HepG2 (cell line): Measurements from ENCODE around the gene MCTS1. TPM values are rescaled to one million over a fixed set of nuclear protein-coding genes. Genes with fewer than 3 reads are reported as not detected.

Experiments
- FOXA1 ChIP-seq, 2 experiments: fragments of 450-650 bp in 1 of 2; sonication (generic) in 1 of 2; formaldehyde crosslinking in 1 of 2; IDR thresholded peaks; 2 replicates each; pipeline versions ENCODE4 v1.4.0 to v1.6.1; 2016 to 2020; ENCODE audit warnings: missing genetic modification reagents in 1 of 2
- GABPA ChIP-seq, 2 experiments: IDR thresholded peaks; 2 replicates each; pipeline ENCODE4 v1.6.1; 2011 to 2016; ENCODE audit warnings: low read depth in 2 of 2, low read length in 1 of 2, missing biosample characterization in 1 of 2, missing genetic modification characterization in 1 of 2
- GZF1 ChIP-seq: sonication (generic); formaldehyde crosslinking; IDR thresholded peaks from 2 replicates; pipeline ENCODE4 v1.5.1; 2020; ENCODE audit warnings: mild to moderate bottlenecking, missing genetic modification reagents
- MAFG ChIP-seq: sonication (generic); formaldehyde crosslinking; IDR thresholded peaks from 2 replicates; pipeline ENCODE4 v1.5.1; 2020; ENCODE audit warnings: mild to moderate bottlenecking, missing genetic modification reagents
- MEIS1 ChIP-seq: sonication (generic); formaldehyde crosslinking; IDR thresholded peaks from 2 replicates; pipeline ENCODE4 v1.9.0; 2021; ENCODE audit warnings: mild to moderate bottlenecking, missing genetic modification reagents, moderate library complexity, borderline replicate concordance
- MXD4 ChIP-seq: IDR thresholded peaks from 2 replicates; pipeline ENCODE4 v1.6.1; 2016; ENCODE audit warnings: mild to moderate bottlenecking, missing biosample characterization, missing genetic modification reagents
- NCOA1 ChIP-seq: sonication (generic); formaldehyde crosslinking; IDR thresholded peaks from 2 replicates; pipeline ENCODE4 v1.9.0; 2021; ENCODE audit warnings: missing genetic modification reagents
- SP4 ChIP-seq: sonication (generic); formaldehyde crosslinking; IDR thresholded peaks from 2 replicates; pipeline ENCODE4 v1.8.1; 2023; ENCODE audit warnings: mild to moderate bottlenecking, missing genetic modification reagents
- ZNF446 ChIP-seq: sonication (generic); formaldehyde crosslinking; IDR thresholded peaks from 2 replicates; pipeline ENCODE4 v1.5.0; 2020; ENCODE audit warnings: mild to moderate bottlenecking, missing genetic modification reagents
- ZNF577 ChIP-seq: sonication (generic); formaldehyde crosslinking; IDR thresholded peaks from 2 replicates; pipeline ENCODE4 v1.4.0; 2020; ENCODE audit warnings: mild to moderate bottlenecking, low read depth, missing genetic modification reagents, borderline replicate concordance
- ZNF724P ChIP-seq: sonication (generic); formaldehyde crosslinking; IDR thresholded peaks from 2 replicates; pipeline ENCODE4 v1.8.0; 2022; ENCODE audit warnings: missing genetic modification reagents, borderline replicate concordance
- ZNF891 ChIP-seq: sonication (generic); formaldehyde crosslinking; IDR thresholded peaks from 2 replicates; pipeline ENCODE4 v1.5.0; 2020; ENCODE audit warnings: mild to moderate bottlenecking, missing genetic modification reagents
- ZSCAN25 ChIP-seq: sonication (generic); formaldehyde crosslinking; IDR thresholded peaks from 2 replicates; pipeline ENCODE4 v1.8.0; 2022; ENCODE audit warnings: mild to moderate bottlenecking, missing genetic modification reagents
- polyA plus RNA-seq, 8 experiments: library from polyadenylated mRNA; depleted of rRNA in 3 of 8; stranded (reverse) in 7 of 8; unstranded in 1 of 8; fragments of >200 nt; fragmentation: Illumina TruSeq in 4 of 8; extraction: Trizol in 4 of 8; gene quantifications; 2 replicates each; pipeline versions ENCODE4 v1.2.1 to v1.2.3, GENCODE V29; 2011 to 2016; ENCODE audit warnings: low read depth in 4 of 8, missing spikeins in 1 of 8, mixed read lengths in 1 of 8; ENCODE audit not compliant: insufficient read depth in 1 of 8
- total RNA-seq, 5 experiments: library from RNA; depleted of rRNA; stranded (reverse); fragments of >200 nt; fragmentation: Illumina TruSeq; extraction: Trizol; gene quantifications; 2 replicates each; pipeline ENCODE4 v1.2.3, GENCODE V29; 2016; ENCODE audit warnings: low read depth in 1 of 5
- TF ChIP-seq, protein P1 (sequence below): IDR thresholded peaks from 2 replicates; pipeline ENCODE4 v1.6.1; 2016; ENCODE audit warnings: low read depth
- TF ChIP-seq, protein P2 (sequence below): sonication (generic); formaldehyde crosslinking; IDR thresholded peaks from 2 replicates; pipeline ENCODE4 v1.4.0; 2020; ENCODE audit warnings: missing genetic modification reagents, borderline replicate concordance
- TF ChIP-seq, protein P3 (sequence below): sonication (generic); formaldehyde crosslinking; IDR thresholded peaks from 2 replicates; pipeline ENCODE4 v1.5.0; 2020; ENCODE audit warnings: missing genetic modification reagents, mild to moderate bottlenecking, borderline replicate concordance
- TF ChIP-seq, protein P4 (sequence below): sonication (generic); formaldehyde crosslinking; IDR thresholded peaks from 2 replicates; pipeline ENCODE4 v1.4.0; 2020; ENCODE audit warnings: missing genetic modification reagents, borderline replicate concordance
- TF ChIP-seq, protein P5 (sequence below): sonication (generic); formaldehyde crosslinking; IDR thresholded peaks from 2 replicates; pipeline ENCODE4 v1.4.0; 2020; ENCODE audit warnings: missing genetic modification reagents
- TF ChIP-seq, protein P6 (sequence below): IDR thresholded peaks from 2 replicates; pipeline ENCODE4 v1.6.1; 2016; ENCODE audit warnings: low read depth, borderline replicate concordance

The MCTS1 gene
- total and polyA plus RNA-seq, 2 of the 13 experiments (the other 11 are each of a cell fraction or from before 2014, with no cell fraction given) = 30.1 to 59.0 TPM

DNA sequence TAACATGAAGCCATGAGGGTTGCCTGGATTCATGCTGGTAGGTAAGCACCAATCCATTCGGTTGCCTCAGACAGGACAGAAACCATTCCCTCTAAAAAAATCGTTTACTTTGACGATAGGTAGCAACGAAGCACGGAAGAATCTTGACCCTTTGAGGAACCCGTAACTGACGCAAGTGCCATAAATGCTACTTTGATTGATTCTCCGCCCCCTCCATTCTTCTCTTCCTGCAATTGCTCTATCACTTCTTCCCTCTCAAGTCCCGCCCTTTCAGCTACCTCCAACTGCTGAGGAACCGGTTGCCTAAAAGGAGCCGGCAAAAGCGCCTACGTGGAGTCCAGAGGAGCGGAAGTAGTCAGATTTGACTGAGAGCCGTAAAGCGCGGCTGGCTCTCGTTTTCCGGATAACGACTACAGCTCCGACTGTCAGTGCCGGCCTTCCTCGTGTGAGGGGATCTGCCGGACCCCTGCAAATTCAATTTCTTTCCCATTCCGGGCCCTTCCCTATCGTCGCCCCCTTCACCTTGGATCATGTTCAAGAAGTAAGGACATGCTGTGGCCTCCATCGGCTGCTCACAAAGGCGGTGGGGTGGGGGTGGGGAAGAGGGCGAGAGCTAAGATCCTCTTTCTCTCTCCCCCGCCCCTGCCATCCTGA lies at the start of gene MCTS1 (continued):
- TF ChIP-seq, protein P1, sequence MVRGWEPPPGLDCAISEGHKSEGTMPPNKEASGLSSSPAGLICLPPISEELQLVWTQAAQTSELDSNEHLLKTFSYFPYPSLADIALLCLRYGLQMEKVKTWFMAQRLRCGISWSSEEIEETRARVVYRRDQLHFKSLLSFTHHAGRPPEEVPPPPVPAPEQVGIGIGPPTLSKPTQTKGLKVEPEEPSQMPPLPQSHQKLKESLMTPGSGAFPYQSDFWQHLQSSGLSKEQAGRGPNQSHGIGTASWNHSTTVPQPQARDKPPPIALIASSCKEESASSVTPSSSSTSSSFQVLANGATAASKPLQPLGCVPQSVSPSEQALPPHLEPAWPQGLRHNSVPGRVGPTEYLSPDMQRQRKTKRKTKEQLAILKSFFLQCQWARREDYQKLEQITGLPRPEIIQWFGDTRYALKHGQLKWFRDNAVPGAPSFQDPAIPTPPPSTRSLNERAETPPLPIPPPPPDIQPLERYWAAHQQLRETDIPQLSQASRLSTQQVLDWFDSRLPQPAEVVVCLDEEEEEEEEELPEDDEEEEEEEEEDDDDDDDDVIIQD = peak; percentile 50; the same call in 1 of the 2 replicates
- TF ChIP-seq ZNF724P (no peak), MAFG (CRISPR knock-in tag) (no peak), ZNF577 (CRISPR knock-in tag) (no peak), ZSCAN25 (CRISPR knock-in tag) (no peak), ZNF891 (no peak), NCOA1 (CRISPR knock-in tag) (no peak), SP4 (CRISPR knock-in tag) (no peak), MEIS1 (CRISPR knock-in tag) (no peak), MXD4 (CRISPR knock-in tag) (no peak), GABPA (IDR thresholded peaks at IDR 0.05; ENCODE audit: low read depth, low read length) (peak; percentile 61), GABPA (CRISPR knock-in tag; IDR thresholded peaks at IDR 0.05; ENCODE audit: low read depth) (peak; percentile 92), GZF1 (no peak), ZNF446 (CRISPR knock-in tag) (no peak), FOXA1 (IDR thresholded peaks at IDR 0.05) (no peak), FOXA1 (CRISPR knock-in tag; IDR thresholded peaks at IDR 0.05) (no peak)
- TF ChIP-seq, protein P2, sequence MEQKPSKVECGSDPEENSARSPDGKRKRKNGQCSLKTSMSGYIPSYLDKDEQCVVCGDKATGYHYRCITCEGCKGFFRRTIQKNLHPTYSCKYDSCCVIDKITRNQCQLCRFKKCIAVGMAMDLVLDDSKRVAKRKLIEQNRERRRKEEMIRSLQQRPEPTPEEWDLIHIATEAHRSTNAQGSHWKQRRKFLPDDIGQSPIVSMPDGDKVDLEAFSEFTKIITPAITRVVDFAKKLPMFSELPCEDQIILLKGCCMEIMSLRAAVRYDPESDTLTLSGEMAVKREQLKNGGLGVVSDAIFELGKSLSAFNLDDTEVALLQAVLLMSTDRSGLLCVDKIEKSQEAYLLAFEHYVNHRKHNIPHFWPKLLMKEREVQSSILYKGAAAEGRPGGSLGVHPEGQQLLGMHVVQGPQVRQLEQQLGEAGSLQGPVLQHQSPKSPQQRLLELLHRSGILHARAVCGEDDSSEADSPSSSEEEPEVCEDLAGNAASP = 0 out of 2 replicates have a peak, but pooled peaks have one; percentile 33
- TF ChIP-seq, protein P3, sequence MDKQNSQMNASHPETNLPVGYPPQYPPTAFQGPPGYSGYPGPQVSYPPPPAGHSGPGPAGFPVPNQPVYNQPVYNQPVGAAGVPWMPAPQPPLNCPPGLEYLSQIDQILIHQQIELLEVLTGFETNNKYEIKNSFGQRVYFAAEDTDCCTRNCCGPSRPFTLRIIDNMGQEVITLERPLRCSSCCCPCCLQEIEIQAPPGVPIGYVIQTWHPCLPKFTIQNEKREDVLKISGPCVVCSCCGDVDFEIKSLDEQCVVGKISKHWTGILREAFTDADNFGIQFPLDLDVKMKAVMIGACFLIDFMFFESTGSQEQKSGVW (CRISPR knock-in tag) = no peak
- TF ChIP-seq, protein P4, sequence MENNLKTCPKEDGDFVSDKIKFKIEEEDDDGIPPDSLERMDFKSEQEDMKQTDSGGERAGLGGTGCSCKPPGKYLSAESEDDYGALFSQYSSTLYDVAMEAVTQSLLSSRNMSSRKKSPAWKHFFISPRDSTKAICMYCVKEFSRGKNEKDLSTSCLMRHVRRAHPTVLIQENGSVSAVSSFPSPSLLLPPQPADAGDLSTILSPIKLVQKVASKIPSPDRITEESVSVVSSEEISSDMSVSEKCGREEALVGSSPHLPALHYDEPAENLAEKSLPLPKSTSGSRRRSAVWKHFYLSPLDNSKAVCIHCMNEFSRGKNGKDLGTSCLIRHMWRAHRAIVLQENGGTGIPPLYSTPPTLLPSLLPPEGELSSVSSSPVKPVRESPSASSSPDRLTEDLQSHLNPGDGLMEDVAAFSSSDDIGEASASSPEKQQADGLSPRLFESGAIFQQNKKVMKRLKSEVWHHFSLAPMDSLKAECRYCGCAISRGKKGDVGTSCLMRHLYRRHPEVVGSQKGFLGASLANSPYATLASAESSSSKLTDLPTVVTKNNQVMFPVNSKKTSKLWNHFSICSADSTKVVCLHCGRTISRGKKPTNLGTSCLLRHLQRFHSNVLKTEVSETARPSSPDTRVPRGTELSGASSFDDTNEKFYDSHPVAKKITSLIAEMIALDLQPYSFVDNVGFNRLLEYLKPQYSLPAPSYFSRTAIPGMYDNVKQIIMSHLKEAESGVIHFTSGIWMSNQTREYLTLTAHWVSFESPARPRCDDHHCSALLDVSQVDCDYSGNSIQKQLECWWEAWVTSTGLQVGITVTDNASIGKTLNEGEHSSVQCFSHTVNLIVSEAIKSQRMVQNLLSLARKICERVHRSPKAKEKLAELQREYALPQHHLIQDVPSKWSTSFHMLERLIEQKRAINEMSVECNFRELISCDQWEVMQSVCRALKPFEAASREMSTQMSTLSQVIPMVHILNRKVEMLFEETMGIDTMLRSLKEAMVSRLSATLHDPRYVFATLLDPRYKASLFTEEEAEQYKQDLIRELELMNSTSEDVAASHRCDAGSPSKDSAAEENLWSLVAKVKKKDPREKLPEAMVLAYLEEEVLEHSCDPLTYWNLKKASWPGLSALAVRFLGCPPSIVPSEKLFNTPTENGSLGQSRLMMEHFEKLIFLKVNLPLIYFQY (CRISPR knock-in tag) = no peak
- TF ChIP-seq, protein P5, sequence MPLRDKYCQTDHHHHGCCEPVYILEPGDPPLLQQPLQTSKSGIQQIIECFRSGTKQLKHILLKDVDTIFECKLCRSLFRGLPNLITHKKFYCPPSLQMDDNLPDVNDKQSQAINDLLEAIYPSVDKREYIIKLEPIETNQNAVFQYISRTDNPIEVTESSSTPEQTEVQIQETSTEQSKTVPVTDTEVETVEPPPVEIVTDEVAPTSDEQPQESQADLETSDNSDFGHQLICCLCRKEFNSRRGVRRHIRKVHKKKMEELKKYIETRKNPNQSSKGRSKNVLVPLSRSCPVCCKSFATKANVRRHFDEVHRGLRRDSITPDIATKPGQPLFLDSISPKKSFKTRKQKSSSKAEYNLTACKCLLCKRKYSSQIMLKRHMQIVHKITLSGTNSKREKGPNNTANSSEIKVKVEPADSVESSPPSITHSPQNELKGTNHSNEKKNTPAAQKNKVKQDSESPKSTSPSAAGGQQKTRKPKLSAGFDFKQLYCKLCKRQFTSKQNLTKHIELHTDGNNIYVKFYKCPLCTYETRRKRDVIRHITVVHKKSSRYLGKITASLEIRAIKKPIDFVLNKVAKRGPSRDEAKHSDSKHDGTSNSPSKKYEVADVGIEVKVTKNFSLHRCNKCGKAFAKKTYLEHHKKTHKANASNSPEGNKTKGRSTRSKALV (CRISPR knock-in tag) = no peak
- TF ChIP-seq, protein P6, sequence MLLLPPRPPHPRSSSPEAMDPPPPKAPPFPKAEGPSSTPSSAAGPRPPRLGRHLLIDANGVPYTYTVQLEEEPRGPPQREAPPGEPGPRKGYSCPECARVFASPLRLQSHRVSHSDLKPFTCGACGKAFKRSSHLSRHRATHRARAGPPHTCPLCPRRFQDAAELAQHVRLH (CRISPR knock-in tag) = no peak
